IPS-20b (cell line): ENCODE data around the gene ERCC6.

Source experiments
- H3K27ac ChIP-seq: one replicate; pipeline ENCODE4 v1.5.1; 2013; ENCODE audit warnings: low read length
- H3K27me3 ChIP-seq: 2 replicates; pipeline ENCODE4 v1.6.1; 2013; ENCODE audit warnings: mild to moderate bottlenecking, low read length, inconsistent platforms; ENCODE audit not compliant: insufficient read depth
- H3K36me3 ChIP-seq: 2 replicates; pipeline ENCODE4 v1.6.1; 2013; ENCODE audit warnings: low read depth, mild to moderate bottlenecking, inconsistent platforms, low read length, moderate library complexity; ENCODE audit not compliant: insufficient read depth
- H3K4me1 ChIP-seq: 2 replicates; pipeline ENCODE4 v1.6.1; 2013; ENCODE audit warnings: mild to moderate bottlenecking, control low read depth, inconsistent platforms, low read length, moderate library complexity; ENCODE audit not compliant: insufficient read depth
- H3K4me3 ChIP-seq: 2 replicates; pipeline ENCODE4 v1.5.1; 2013; ENCODE audit warnings: mild to moderate bottlenecking, low read length, inconsistent platforms
- H3K9ac ChIP-seq: 2 replicates; pipeline ENCODE4 v1.6.1; 2013; ENCODE audit warnings: low read depth, mild to moderate bottlenecking, inconsistent platforms, low read length, moderate library complexity
- H3K9me3 ChIP-seq: 2 replicates; pipeline ENCODE4 v1.6.1; 2013; ENCODE audit warnings: mild to moderate bottlenecking, low read depth, low read length, inconsistent platforms; ENCODE audit not compliant: insufficient read depth

ERCC6 gene

GRCh38 chr10:49523301-49523700, 15.6 kb downstream of the ERCC6 start:
- Histone ChIP-seq H3K36me3 (peaks cover 39% of the 10 kb centered on the region), H3K27ac (no peak overlapping the region), H3K4me1 (peaks cover 3% of the 10 kb centered on the region; the same call in 1 of the 2 replicates), H3K9ac (no peak overlapping the region), H3K27me3 (no peaks in the 10 kb centered on the region), H3K9me3 (no peaks in the 10 kb centered on the region), H3K4me3 (no peak overlapping the region)

GRCh38 chr10:49521062-49521461, 17.9 kb downstream of the ERCC6 start:
- H3K36me3 ChIP-seq: peaks cover 23% of the 10 kb centered on the region

GRCh38 chr10:49520122-49520775, 18.7 kb downstream of the ERCC6 start:
- Histone ChIP-seq H3K27ac (no peak overlapping the region), H3K27me3 (no peaks in the 10 kb centered on the region), H3K36me3 (peaks cover 20% of the 10 kb centered on the region), H3K9me3 (no peaks in the 10 kb centered on the region), H3K9ac (no peak overlapping the region), H3K4me3 (no peak overlapping the region), H3K4me1 (peaks cover 3% of the 10 kb centered on the region; the same call in 1 of the 2 replicates)

More at GRCh38 chr10:49521062-49521461, 17.9 kb downstream of the ERCC6 start:
- H3K9ac ChIP-seq: no peak overlapping the region
- no peaks in the 10 kb centered on the region for H3K9me3 ChIP-seq
- H3K27ac ChIP-seq: no peak overlapping the region
- no peak overlapping the region for H3K4me3 ChIP-seq
- H3K4me1 ChIP-seq: peaks cover 3% of the 10 kb centered on the region; the same call in 1 of the 2 replicates
- H3K27me3 ChIP-seq: no peaks in the 10 kb centered on the region

- H3K4me1 ChIP-seq: peaks cover 3% of the 10 kb centered on the region; the same call in 1 of the 2 replicates
- no peak overlapping the region for H3K4me3 ChIP-seq
- H3K36me3 ChIP-seq: peaks cover 17% of the 10 kb centered on the region
- H3K9ac ChIP-seq: no peak overlapping the region
- no peaks in the 10 kb centered on the region for H3K27me3 ChIP-seq
- no peaks in the 10 kb centered on the region for H3K9me3 ChIP-seq
- no peak overlapping the region for H3K27ac ChIP-seq
These were observed 19.2 kb downstream of the ERCC6 start for GRCh38 chr10:49519717-49520116.

GRCh38 chr10:49518982-49519578, 19.8 kb downstream of the ERCC6 start:
- H3K27me3 ChIP-seq: no peaks in the 10 kb centered on the region
- no peak overlapping the region for H3K27ac ChIP-seq
- H3K9ac ChIP-seq: no peak overlapping the region
- H3K4me3 ChIP-seq: no peak overlapping the region
- H3K9me3 ChIP-seq: no peaks in the 10 kb centered on the region
- H3K4me1 ChIP-seq: peaks cover 3% of the 10 kb centered on the region; the same call in 1 of the 2 replicates
- H3K36me3 ChIP-seq: peaks cover 10% of the 10 kb centered on the region

GRCh38 chr10:49518566-49518965, 20.4 kb downstream of the ERCC6 start:
- H3K4me3 ChIP-seq: no peak overlapping the region
- peaks cover 6% of the 10 kb centered on the region; the same call in 1 of the 2 replicates for H3K36me3 ChIP-seq
- H3K27me3 ChIP-seq: no peaks in the 10 kb centered on the region
- H3K27ac ChIP-seq: no peak overlapping the region
- H3K9me3 ChIP-seq: no peaks in the 10 kb centered on the region
- H3K9ac ChIP-seq: no peak overlapping the region
- peaks cover 3% of the 10 kb centered on the region; the same call in 1 of the 2 replicates for H3K4me1 ChIP-seq

GRCh38 chr10:49516216-49516970, 22.5 kb downstream of the ERCC6 start:
- no peaks in the 10 kb centered on the region for H3K27me3 ChIP-seq
- H3K4me1 ChIP-seq: no peaks in the 10 kb centered on the region
- H3K27ac ChIP-seq: no peak overlapping the region
- H3K4me3 ChIP-seq: no peak overlapping the region
- 0 out of 2 replicates have a peak, but pooled peaks cover 4% of the 10 kb centered on the region for H3K36me3 ChIP-seq
- H3K9ac ChIP-seq: no peak overlapping the region
- no peaks in the 10 kb centered on the region for H3K9me3 ChIP-seq

GRCh38 chr10:49512121-49512809, 26.7 kb downstream of the ERCC6 start:
- H3K36me3 ChIP-seq: 0 out of 2 replicates have a peak, but pooled peaks cover 4% of the 10 kb centered on the region
- H3K27me3 ChIP-seq: no peaks in the 10 kb centered on the region
- no peaks in the 10 kb centered on the region for H3K4me1 ChIP-seq
- H3K4me3 ChIP-seq: no peak overlapping the region
- H3K9ac ChIP-seq: no peak overlapping the region
- H3K9me3 ChIP-seq: no peaks in the 10 kb centered on the region
- H3K27ac ChIP-seq: no peak overlapping the region

- Histone ChIP-seq H3K9me3 (no peaks in the 10 kb centered on the region), H3K4me1 (peaks cover 5% of the 10 kb centered on the region; the same call in 1 of the 2 replicates), H3K36me3 (no peaks in the 10 kb centered on the region), H3K4me3 (no peak overlapping the region), H3K27ac (no peak overlapping the region), H3K9ac (no peak overlapping the region), H3K27me3 (no peaks in the 10 kb centered on the region)
These were observed 29.1 kb downstream of the ERCC6 start for GRCh38 chr10:49509771-49510303.

GRCh38 chr10:49508654-49509053, 30.3 kb downstream of the ERCC6 start:
- Histone ChIP-seq H3K4me1 (peaks cover 5% of the 10 kb centered on the region; the same call in 1 of the 2 replicates), H3K4me3 (no peak overlapping the region), H3K9ac (no peak overlapping the region), H3K27ac (no peak overlapping the region), H3K27me3 (no peaks in the 10 kb centered on the region), H3K36me3 (no peaks in the 10 kb centered on the region), H3K9me3 (no peaks in the 10 kb centered on the region)

GRCh38 chr10:49508249-49508648, 30.7 kb downstream of the ERCC6 start:
- Histone ChIP-seq H3K36me3 (no peaks in the 10 kb centered on the region), H3K27ac (no peak overlapping the region), H3K4me1 (peaks cover 7% of the 10 kb centered on the region; the same call in 1 of the 2 replicates), H3K4me3 (no peak overlapping the region), H3K9me3 (no peaks in the 10 kb centered on the region), H3K27me3 (no peaks in the 10 kb centered on the region), H3K9ac (no peak overlapping the region)
